ENCODE measurements around the gene CMTM8. TPM values are rescaled to one million over a fixed set of nuclear protein-coding genes. Genes with fewer than 3 reads are reported as not detected.
"Not testable (repeated sequence)": the region's sequence is repeated elsewhere in the genome, so short reads cannot be mapped to it uniquely, and the experiment has no call there.

The CMTM8 gene
- polyA plus RNA-seq (2011; rRNA removed) (0.22 and 0.31 TPM in 2 replicates), polyA minus RNA-seq (2011; rRNA and poly(A)+ RNA removed) (not detected in 2 replicates)

- ChIA-PET CTCF (interaction anchor here (1.1 to 2.3 kb wide), 2 partner anchors 62 to 219 kb away, joined by 3 to 6 read pairs; no protein-coding TSS in a partner anchor), POLR2A (no interaction called here)
- no peak for TF ChIP-seq CTCF (IDR thresholded peaks at IDR 0.05; ENCODE audit: low read depth, low read length)
- H3K4me3 ChIP-seq (ENCODE audit: low read depth, low read length): peak within 1 kb of the TSS; percentile 57
- DNase-seq (ENCODE audit: low read depth, low spot score): no peak
- H3K27me3 ChIP-seq (ENCODE audit: control insufficient read depth, insufficient read depth, low read length): peaks cover 48% of the 10 kb centered on the region
- H3K9me3 ChIP-seq (ENCODE audit: control insufficient read depth, insufficient read depth, low read length): peaks cover 2% of the 10 kb centered on the region; the same call in 1 of the 2 replicates
- no peak within 1 kb of the TSS for H3K27ac ChIP-seq (ENCODE audit: low read depth, low read length)
Measured at GRCh38 chr3:32238453-32239306, at the start of gene CMTM8. CMTM8 (plus strand) TSS chr3:32238680; CDS start chr3:32238973, 293 bp downstream.

GRCh38 chr3:32189693-32190092 lies 48.8 kb upstream of the CMTM8 start:
- POLR2A ChIA-PET: no interaction called here
- no peak for DNase-seq (ENCODE audit: low read depth, low spot score)
- Histone ChIP-seq H3K4me3 (ENCODE audit: low read depth, low read length) (no peak overlapping the region), H3K27me3 (ENCODE audit: control insufficient read depth, insufficient read depth, low read length) (no peaks in the 10 kb centered on the region), H3K27ac (ENCODE audit: low read depth, low read length) (no peak overlapping the region), H3K9me3 (ENCODE audit: control insufficient read depth, insufficient read depth, low read length) (no peaks in the 10 kb centered on the region)
- CTCF ChIA-PET: no interaction called here
- TF ChIP-seq CTCF (IDR thresholded peaks at IDR 0.05; ENCODE audit: low read depth, low read length): no peak

GRCh38 chr3:32190556-32190955 lies 47.9 kb upstream of the CMTM8 start:
- H3K27me3 ChIP-seq (ENCODE audit: control insufficient read depth, insufficient read depth, low read length); DNase-seq (ENCODE audit: low read depth, low spot score); H3K9me3 ChIP-seq (ENCODE audit: control insufficient read depth, insufficient read depth, low read length); POLR2A ChIA-PET; H3K4me3 ChIP-seq (ENCODE audit: low read depth, low read length); H3K27ac ChIP-seq (ENCODE audit: low read depth, low read length); CTCF ChIA-PET: not testable (repeated sequence)

- Histone ChIP-seq H3K4me3 (ENCODE audit: low read depth, low read length) (no peak overlapping the region), H3K27me3 (ENCODE audit: control insufficient read depth, insufficient read depth, low read length) (no peaks in the 10 kb centered on the region), H3K9me3 (ENCODE audit: control insufficient read depth, insufficient read depth, low read length) (no peaks in the 10 kb centered on the region), H3K27ac (ENCODE audit: low read depth, low read length) (no peak overlapping the region)
- no peak for DNase-seq (ENCODE audit: low read depth, low spot score)
- TF ChIP-seq CTCF (IDR thresholded peaks at IDR 0.05; ENCODE audit: low read depth, low read length): no peak
- CTCF ChIA-PET: no interaction called here
- POLR2A ChIA-PET: no interaction called here
Measured at GRCh38 chr3:32193101-32193500, 45.4 kb upstream of the CMTM8 start.

GRCh38 chr3:32194653-32195052 lies 43.8 kb upstream of the CMTM8 start:
- no peak for TF ChIP-seq CTCF (IDR thresholded peaks at IDR 0.05; ENCODE audit: low read depth, low read length)
- H3K27ac ChIP-seq (ENCODE audit: low read depth, low read length): no peak overlapping the region
- POLR2A ChIA-PET: no interaction called here
- H3K27me3 ChIP-seq (ENCODE audit: control insufficient read depth, insufficient read depth, low read length): peaks cover 2% of the 10 kb centered on the region
- H3K4me3 ChIP-seq (ENCODE audit: low read depth, low read length): no peak overlapping the region
- DNase-seq (ENCODE audit: low read depth, low spot score): no peak
- CTCF ChIA-PET: no interaction called here
- H3K9me3 ChIP-seq (ENCODE audit: control insufficient read depth, insufficient read depth, low read length): no peaks in the 10 kb centered on the region

Measured in AG04450 (cell line).